HG02973 (cell line): ENCODE results near the gene ADARB2.

Experiments used
- ATAC-seq: cut with Tn5 transposase; IDR thresholded peaks from one replicate; pipeline ENCODE4 v1.9.1; 2021; ENCODE audit warnings: moderate library complexity; ENCODE audit not compliant: unreplicated experiment

ADARB2 gene

GRCh38 chr10:1664333-1664964 lies 72.9 kb downstream of the ADARB2 start:
- ATAC-seq: no peak

- no peak for ATAC-seq
Measured at GRCh38 chr10:1663226-1663625, 74.1 kb downstream of the ADARB2 start.

- no peak for ATAC-seq
Measured at GRCh38 chr10:1662438-1663025, 74.8 kb downstream of the ADARB2 start.

GRCh38 chr10:1661859-1662437 lies 75.4 kb downstream of the ADARB2 start:
- ATAC-seq: no peak

GRCh38 chr10:1661416-1661815 lies 75.9 kb downstream of the ADARB2 start:
- no peak for ATAC-seq

- no peak for ATAC-seq
Measured at GRCh38 chr10:1660815-1661214, 76.5 kb downstream of the ADARB2 start.

GRCh38 chr10:1660386-1660785 lies 76.9 kb downstream of the ADARB2 start:
- no peak for ATAC-seq

GRCh38 chr10:1659221-1659791 lies 78.0 kb downstream of the ADARB2 start:
- no peak for ATAC-seq

GRCh38 chr10:1658658-1659057 lies 78.7 kb downstream of the ADARB2 start:
- ATAC-seq: no peak

- ATAC-seq: no peak
Measured at GRCh38 chr10:1657479-1657878, 79.8 kb downstream of the ADARB2 start.

- no peak for ATAC-seq
Measured at GRCh38 chr10:1655367-1655766, 82.0 kb downstream of the ADARB2 start.

GRCh38 chr10:1654811-1655356 lies 82.4 kb downstream of the ADARB2 start:
- ATAC-seq: no peak

- no peak for ATAC-seq
Measured at GRCh38 chr10:1654247-1654646, 83.1 kb downstream of the ADARB2 start.

- ATAC-seq: no peak
Measured at GRCh38 chr10:1653321-1653720, 84.0 kb downstream of the ADARB2 start.

GRCh38 chr10:1652151-1652550 lies 85.2 kb downstream of the ADARB2 start:
- ATAC-seq: no peak

- ATAC-seq: no peak
Measured at GRCh38 chr10:1651270-1651966, 85.9 kb downstream of the ADARB2 start.

GRCh38 chr10:1650542-1651269 lies 86.6 kb downstream of the ADARB2 start:
- no peak for ATAC-seq

GRCh38 chr10:1648648-1649047 lies 88.7 kb downstream of the ADARB2 start:
- ATAC-seq: no peak

- ATAC-seq: no peak
Measured at GRCh38 chr10:1646332-1646731, 91.0 kb downstream of the ADARB2 start.

GRCh38 chr10:1645896-1646295 lies 91.4 kb downstream of the ADARB2 start:
- ATAC-seq: no peak
